MCF 10A (cell line): Measurements from ENCODE around the gene ACTR1A. TPM values are rescaled to one million over a fixed set of nuclear protein-coding genes. Genes with fewer than 3 reads are reported as not detected.

Experiments used
- BruUV-seq: library from RNA; stranded (reverse); fragments of 400-500 nt; replicated peaks from 2 replicates; lab custom pipeline; 2021; lab: Mats Ljungman, UMichigan
- CTCF ChIA-PET: fragments of 300-600 bp; sonication (Branson Sonifier 250); formaldehyde crosslinking; extraction: SDS; loops from one replicate; lab custom pipeline; 2021; ENCODE audit warnings: antibody characterized with exemption, inconsistent platforms; lab: Yijun Ruan, JAX
- POLR2A ChIA-PET: fragments of 300-600, 350-650 bp; sonication (Branson Sonifier 250); formaldehyde crosslinking; extraction: SDS; loops from one replicate; lab custom pipeline; 2020; ENCODE audit warnings: antibody characterized with exemption, inconsistent platforms; lab: Yijun Ruan, JAX
- DNase-seq: peaks from one replicate; pipeline ENCODE4 v3.0.0-alpha.2; 2018; ENCODE audit not compliant: unreplicated experiment
- H3K27ac Mint-ChIP-seq: one replicate; pipeline ENCODE4 v1.8.0; 2022; ENCODE audit warnings: mild to moderate bottlenecking, low read depth, mixed read lengths; ENCODE audit not compliant: unreplicated experiment
- H3K27me3 Mint-ChIP-seq: one replicate; pipeline ENCODE4 v1.8.0; 2022; ENCODE audit warnings: mixed read lengths; ENCODE audit not compliant: insufficient read depth, unreplicated experiment
- H3K36me3 Mint-ChIP-seq: one replicate; pipeline ENCODE4 v1.8.0; 2022; ENCODE audit warnings: mild to moderate bottlenecking, moderate library complexity, mixed read lengths; ENCODE audit not compliant: insufficient read depth, unreplicated experiment
- H3K4me1 Mint-ChIP-seq: one replicate; pipeline ENCODE4 v1.8.0; 2022; ENCODE audit warnings: mixed read lengths; ENCODE audit not compliant: insufficient read depth, unreplicated experiment
- H3K4me3 Mint-ChIP-seq: one replicate; pipeline ENCODE4 v1.8.0; 2022; ENCODE audit warnings: mild to moderate bottlenecking, moderate library complexity, mixed read lengths; ENCODE audit not compliant: unreplicated experiment
- H3K9me3 Mint-ChIP-seq: one replicate; pipeline ENCODE4 v1.8.0; 2022; ENCODE audit warnings: mixed read lengths; ENCODE audit not compliant: unreplicated experiment
- CTCF ChIP-seq: fragments of 200-600 bp; IDR thresholded peaks from one replicate; pipeline ENCODE4 v1.8.0; 2022; ENCODE audit warnings: antibody characterized with exemption, mild to moderate bottlenecking; ENCODE audit not compliant: unreplicated experiment
- intact Hi-C: fragments of 100-400 bp; cut with micrococcal nuclease; formaldehyde crosslinking; loops from 2 replicates; pipeline ENCODE4 v1.14.1; 2022
- total RNA-seq: library from RNA; stranded (reverse); gene quantifications from 2 replicates; pipeline ENCODE4 v1.2.3, GENCODE V29; 2022

Gene ACTR1A
- total RNA-seq, 1 experiment from 2014 or later = 60.1 TPM

- ChIA-PET CTCF (interaction anchor here (0.7 to 3.0 kb wide), 2 partner anchors 11 to 419 kb away, joined by 5 to 28 read pairs; no protein-coding TSS in a partner anchor), POLR2A (no interaction called here)
- Mint-ChIP-seq H3K27ac (no peak overlapping the region), H3K9me3 (no peaks in the 10 kb centered on the region), H3K4me3 (peak overlapping the region; percentile 27), H3K27me3 (no peaks in the 10 kb centered on the region), H3K36me3 (peaks cover 5% of the 10 kb centered on the region), H3K4me1 (no peaks in the 10 kb centered on the region)
- no TSS peak for BruUV-seq
- intact Hi-C loops = no loop called here
- no peak for TF ChIP-seq CTCF
- no peak for DNase-seq
These were observed 34.5 kb downstream of the ACTR1A start for GRCh38 chr10:102467971-102468438.

DNA sequence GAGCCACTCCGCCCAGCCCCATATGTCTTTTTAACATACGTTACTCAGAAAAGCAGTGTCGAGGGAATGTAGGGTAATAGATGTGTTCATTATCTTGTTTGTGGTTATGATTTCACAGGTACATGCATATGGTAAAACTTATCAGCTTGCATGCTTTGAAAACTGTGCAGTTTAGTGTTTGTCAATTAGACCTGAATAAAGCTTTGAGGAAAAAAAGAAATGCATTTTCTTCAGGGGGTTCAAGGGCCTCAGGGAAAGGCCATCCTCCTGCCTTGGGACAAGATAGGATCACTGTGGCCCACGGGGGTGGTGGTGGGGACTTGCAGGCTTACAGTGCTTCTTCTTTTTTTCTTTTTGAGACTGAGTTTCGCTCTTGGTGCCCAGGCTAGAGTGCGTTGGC is 35.2 kb downstream of the ACTR1A start:
- Mint-ChIP-seq H3K9me3 (no peaks in the 10 kb centered on the region), H3K27me3 (no peaks in the 10 kb centered on the region), H3K4me1 (no peaks in the 10 kb centered on the region), H3K4me3 (no peak overlapping the region), H3K27ac (no peak overlapping the region), H3K36me3 (no peaks in the 10 kb centered on the region)
- ChIA-PET CTCF (interaction anchor here (0.6 to 3.0 kb wide), 3 partner anchors 12 to 418 kb away, joined by 3 to 28 read pairs (median 5); no protein-coding TSS in a partner anchor), POLR2A (no interaction called here)
- no peak for DNase-seq
- TF ChIP-seq CTCF = no peak
- intact Hi-C loops = no loop called here
- no TSS peak for BruUV-seq

DNA sequence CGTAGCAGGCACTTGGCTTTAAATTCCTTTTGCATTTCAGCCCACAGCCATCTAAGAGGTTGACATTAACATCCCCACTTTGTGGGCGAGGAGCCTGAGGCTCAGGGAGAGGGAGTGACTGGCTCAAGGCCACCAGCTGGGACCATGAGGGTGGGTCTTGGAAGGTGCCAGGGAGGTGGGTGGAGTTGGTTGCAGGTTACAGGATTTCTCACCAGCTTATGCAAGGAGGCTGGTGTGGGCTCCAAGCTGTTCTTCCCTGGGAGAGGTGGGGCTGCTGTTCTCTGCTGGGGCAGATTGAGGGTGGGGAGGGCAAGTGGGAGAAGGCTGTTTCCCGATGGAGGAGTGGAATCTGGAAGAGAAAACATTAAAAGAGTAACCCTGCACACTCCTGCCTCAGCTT is 37.0 kb downstream of the ACTR1A start:
- Mint-ChIP-seq H3K9me3 (no peaks in the 10 kb centered on the region), H3K4me1 (peaks cover 15% of the 10 kb centered on the region), H3K27ac (no peak overlapping the region), H3K27me3 (no peaks in the 10 kb centered on the region), H3K4me3 (no peak overlapping the region), H3K36me3 (no peaks in the 10 kb centered on the region)
- intact Hi-C loops = no loop called here
- BruUV-seq = no TSS peak
- TF ChIP-seq CTCF = no peak
- ChIA-PET POLR2A (interaction anchor here (0.5 to 0.6 kb wide), 2 partner anchors 221 to 304 kb away, joined by 3 read pairs; no protein-coding TSS in a partner anchor), CTCF (interaction anchor here (0.6 to 3.4 kb wide), 4 partner anchors 13 to 1903 kb away, joined by 3 to 13 read pairs (median 4); no protein-coding TSS in a partner anchor)
- DNase-seq = no peak

GRCh38 chr10:102463983-102464382 is 38.5 kb downstream of the ACTR1A start:
- Mint-ChIP-seq H3K9me3 (no peaks in the 10 kb centered on the region), H3K4me3 (no peak overlapping the region), H3K27ac (no peak overlapping the region), H3K36me3 (no peaks in the 10 kb centered on the region), H3K27me3 (no peaks in the 10 kb centered on the region), H3K4me1 (peaks cover 15% of the 10 kb centered on the region)
- intact Hi-C loops = no loop called here
- ChIA-PET CTCF (interaction anchor here (3.4 kb wide), 1 partner anchor 15 kb away, joined by 13 read pairs; no protein-coding TSS in a partner anchor), POLR2A (no interaction called here)
- no TSS peak for BruUV-seq
- no peak for TF ChIP-seq CTCF
- DNase-seq = no peak
